Measurements from ENCODE around the gene NIPBL.
"Not testable (repeated sequence)": the region's sequence is repeated elsewhere in the genome, so short reads cannot be mapped to it uniquely, and the experiment has no call there.

Gene NIPBL

GRCh38 chr5:37090781-37091180 is 214.2 kb downstream of the NIPBL start:
- DNase-seq, result no peak

GRCh38 chr5:37093795-37094194 is 217.2 kb downstream of the NIPBL start:
- DNase-seq, result not testable (repeated sequence)

GRCh38 chr5:37099267-37099666 is 222.7 kb downstream of the NIPBL start:
- not testable (repeated sequence) for DNase-seq

GRCh38 chr5:37103302-37103701 is 226.7 kb downstream of the NIPBL start:
- DNase-seq, result no peak

GRCh38 chr5:37109338-37109737 is 232.8 kb downstream of the NIPBL start:
- DNase-seq, result no peak

- no peak for DNase-seq
Observed at GRCh38 chr5:37110135-37110534, 233.6 kb downstream of the NIPBL start.

- DNase-seq, result no peak
Observed at GRCh38 chr5:37111426-37112382, 235.1 kb downstream of the NIPBL start.

GRCh38 chr5:37112383-37112991 is 235.9 kb downstream of the NIPBL start:
- no peak for DNase-seq
